GM19324 (cell line): ENCODE measurements around the gene LRRC17.

ENCODE experiments used
- ATAC-seq: cut with Tn5 transposase; IDR thresholded peaks from one replicate; pipeline ENCODE4 v1.9.1; 2021; ENCODE audit warnings: mild to moderate bottlenecking, moderate library complexity; ENCODE audit not compliant: unreplicated experiment, low FRiP score

LRRC17 gene

GRCh38 chr7:102981451-102981850, 68.7 kb downstream of the LRRC17 start:
- ATAC-seq, result no peak

- no peak for ATAC-seq
These were observed 69.4 kb downstream of the LRRC17 start for GRCh38 chr7:102982235-102982634.

- ATAC-seq, result no peak
These were observed 70.8 kb downstream of the LRRC17 start for GRCh38 chr7:102983602-102984001.

GRCh38 chr7:102985176-102985783, 72.5 kb downstream of the LRRC17 start:
- no peak for ATAC-seq

- ATAC-seq, result no peak
These were observed 75.3 kb downstream of the LRRC17 start for GRCh38 chr7:102988088-102988487.

- no peak for ATAC-seq
These were observed 76.1 kb downstream of the LRRC17 start for GRCh38 chr7:102988631-102989560.

GRCh38 chr7:102990642-102991041, 77.8 kb downstream of the LRRC17 start:
- ATAC-seq, result no peak

- no peak for ATAC-seq
These were observed 78.3 kb downstream of the LRRC17 start for GRCh38 chr7:102991077-102991539.

GRCh38 chr7:102991540-102992214, 78.9 kb downstream of the LRRC17 start:
- ATAC-seq, result no peak

GRCh38 chr7:102992509-102992937, 79.7 kb downstream of the LRRC17 start:
- ATAC-seq, result no peak

GRCh38 chr7:102992938-102993717, 80.3 kb downstream of the LRRC17 start:
- ATAC-seq, result no peak

GRCh38 chr7:102993718-102994029, 80.9 kb downstream of the LRRC17 start:
- no peak for ATAC-seq

- ATAC-seq, result no peak
These were observed 81.8 kb downstream of the LRRC17 start for GRCh38 chr7:102994567-102994966.
